Suprapubic skin (tissue), 3 donors: ENCODE measurements around the gene SUGP1.

Source experiments
- CTCF ChIP-seq, 2 donors: fragments of 200-600 bp in 1 of 2; fragments of 450-650 bp in 1 of 2; sonication (generic) in 1 of 2; IDR thresholded peaks; one replicate each; pipeline ENCODE4 v1.5.1; 2016 to 2019; ENCODE audit warnings: antibody characterized with exemption in 2 of 2, mild to moderate bottlenecking in 1 of 2, moderate library complexity in 1 of 2
- EP300 ChIP-seq: sonication (generic); formaldehyde crosslinking; IDR thresholded peaks from one replicate; pipeline ENCODE4 v1.6.1; 2017; ENCODE audit warnings: antibody characterized with exemption
- POLR2A ChIP-seq, 2 donors: fragments of 450-650 bp; IDR thresholded peaks; one replicate each; pipeline ENCODE4 v1.6.1; 2017; ENCODE audit warnings: antibody characterized with exemption in 2 of 2, mild to moderate bottlenecking in 2 of 2, moderate library complexity in 2 of 2

- TF ChIP-seq CTCF (IDR thresholded peaks at IDR 0.05): no peak
- no peak for TF ChIP-seq EP300
- no peak for TF ChIP-seq POLR2A (IDR thresholded peaks at IDR 0.05)
Observed at GRCh38 chr19:19257836-19258588, 62.3 kb downstream of the SUGP1 start.
